Calu3 (cell line): ENCODE measurements around the gene PPIE. TPM values are rescaled to one million over a fixed set of nuclear protein-coding genes. Genes with fewer than 3 reads are reported as not detected.

Source experiments
- BruUV-seq: library from RNA; stranded (reverse); fragments of 400-500 nt; replicated peaks from 2 replicates; lab custom pipeline; 2021; lab: Mats Ljungman, UMichigan
- CTCF ChIA-PET: fragments of 300-600 bp; sonication (Branson Sonifier 250); formaldehyde crosslinking; loops from one replicate; lab custom pipeline; 2022; ENCODE audit warnings: antibody characterized with exemption; lab: Charles Lee
- DNase-seq: peaks from one replicate; pipeline ENCODE4 v3.0.0; 2022
- H3K27ac Mint-ChIP-seq: one replicate; pipeline ENCODE4 v1.8.0; 2022; ENCODE audit warnings: mixed read lengths; ENCODE audit not compliant: unreplicated experiment
- H3K27me3 Mint-ChIP-seq: one replicate; pipeline ENCODE4 v1.8.0; 2022; ENCODE audit warnings: mixed read lengths; ENCODE audit not compliant: unreplicated experiment
- H3K36me3 Mint-ChIP-seq: one replicate; pipeline ENCODE4 v1.8.0; 2022; ENCODE audit warnings: mild to moderate bottlenecking, moderate library complexity, mixed read lengths; ENCODE audit not compliant: insufficient read depth, unreplicated experiment
- H3K4me1 Mint-ChIP-seq: one replicate; pipeline ENCODE4 v1.8.0; 2022; ENCODE audit warnings: mild to moderate bottlenecking, low read depth, mixed read lengths; ENCODE audit not compliant: unreplicated experiment
- H3K4me3 Mint-ChIP-seq: one replicate; pipeline ENCODE4 v1.8.0; 2022; ENCODE audit warnings: mild to moderate bottlenecking, low read depth, moderate library complexity, mixed read lengths; ENCODE audit not compliant: unreplicated experiment
- H3K9me3 Mint-ChIP-seq: one replicate; pipeline ENCODE4 v1.8.0; 2022; ENCODE audit warnings: low read depth, mixed read lengths; ENCODE audit not compliant: unreplicated experiment
- intact Hi-C: fragments of 100-400 bp; cut with micrococcal nuclease; formaldehyde crosslinking; loops from one replicate; pipeline ENCODE4 v1.10.0; 2022; ENCODE audit not compliant: unreplicated experiment
- total RNA-seq: library from RNA; stranded (reverse); gene quantifications from 2 replicates; pipeline ENCODE4 v1.2.3, GENCODE V29; 2022
- TF ChIP-seq, protein P1 (sequence below): fragments of 200-600 bp; IDR thresholded peaks from one replicate; pipeline ENCODE4 v1.8.0; 2022; ENCODE audit warnings: antibody characterized with exemption; ENCODE audit not compliant: unreplicated experiment

Gene PPIE
- total RNA-seq, 1 experiment from 2014 or later = 38.2 TPM

DNA sequence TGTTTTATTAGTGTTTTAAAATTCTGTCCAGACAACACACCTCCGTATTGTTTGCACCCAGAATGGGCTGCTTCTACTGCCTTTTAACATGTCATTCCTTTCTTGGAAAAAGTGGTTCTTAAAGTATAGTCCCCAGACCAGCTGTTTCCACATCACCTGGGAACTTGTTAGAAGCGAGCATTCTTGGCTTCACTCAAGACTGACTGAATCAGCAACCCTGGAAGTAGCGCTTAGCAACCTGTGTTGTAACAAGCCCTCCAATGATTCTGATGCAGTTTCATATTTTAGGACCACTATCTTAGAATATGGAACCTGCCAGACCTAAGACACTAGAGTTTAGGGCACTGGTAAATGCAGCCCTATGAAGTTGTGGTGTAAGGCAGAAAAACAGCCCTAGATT is 6.0 kb upstream of the PPIE start:
- TF ChIP-seq, protein P1, sequence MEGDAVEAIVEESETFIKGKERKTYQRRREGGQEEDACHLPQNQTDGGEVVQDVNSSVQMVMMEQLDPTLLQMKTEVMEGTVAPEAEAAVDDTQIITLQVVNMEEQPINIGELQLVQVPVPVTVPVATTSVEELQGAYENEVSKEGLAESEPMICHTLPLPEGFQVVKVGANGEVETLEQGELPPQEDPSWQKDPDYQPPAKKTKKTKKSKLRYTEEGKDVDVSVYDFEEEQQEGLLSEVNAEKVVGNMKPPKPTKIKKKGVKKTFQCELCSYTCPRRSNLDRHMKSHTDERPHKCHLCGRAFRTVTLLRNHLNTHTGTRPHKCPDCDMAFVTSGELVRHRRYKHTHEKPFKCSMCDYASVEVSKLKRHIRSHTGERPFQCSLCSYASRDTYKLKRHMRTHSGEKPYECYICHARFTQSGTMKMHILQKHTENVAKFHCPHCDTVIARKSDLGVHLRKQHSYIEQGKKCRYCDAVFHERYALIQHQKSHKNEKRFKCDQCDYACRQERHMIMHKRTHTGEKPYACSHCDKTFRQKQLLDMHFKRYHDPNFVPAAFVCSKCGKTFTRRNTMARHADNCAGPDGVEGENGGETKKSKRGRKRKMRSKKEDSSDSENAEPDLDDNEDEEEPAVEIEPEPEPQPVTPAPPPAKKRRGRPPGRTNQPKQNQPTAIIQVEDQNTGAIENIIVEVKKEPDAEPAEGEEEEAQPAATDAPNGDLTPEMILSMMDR = no peak
- CTCF ChIA-PET = no interaction called here
- no peak for DNase-seq
- no peaks in the 10 kb centered on the region for H3K36me3 Mint-ChIP-seq
- H3K4me3 Mint-ChIP-seq = no peak overlapping the region
- H3K4me1 Mint-ChIP-seq = no peaks in the 10 kb centered on the region
- intact Hi-C loops = no loop called here
- H3K27me3 Mint-ChIP-seq = peaks cover 88% of the 10 kb centered on the region
- BruUV-seq = no TSS peak
- no peaks in the 10 kb centered on the region for H3K9me3 Mint-ChIP-seq
- H3K27ac Mint-ChIP-seq = no peak overlapping the region

DNA sequence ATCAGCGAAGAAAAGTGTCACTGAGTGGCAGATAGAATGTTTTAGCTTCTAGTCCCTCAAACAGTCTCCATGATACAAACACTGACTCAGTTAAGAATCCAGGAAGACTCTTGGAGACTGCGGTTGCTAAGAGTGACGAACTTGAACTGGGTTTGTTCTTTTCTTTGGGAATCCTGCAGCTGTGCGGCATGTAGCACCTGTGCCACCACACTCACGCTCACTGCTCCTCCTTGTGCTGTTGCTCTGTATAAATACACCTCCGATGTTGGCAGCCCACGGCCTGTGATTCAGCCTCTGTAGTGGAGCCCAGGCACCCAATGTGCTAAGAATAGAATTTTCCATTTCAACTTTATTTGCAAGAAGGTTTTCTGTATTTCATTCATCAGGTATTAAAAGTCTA is 5.5 kb upstream of the PPIE start:
- TF ChIP-seq, protein P1 = no peak
- BruUV-seq = no TSS peak
- CTCF ChIA-PET = no interaction called here
- DNase-seq = no peak
- H3K27ac Mint-ChIP-seq = no peak overlapping the region
- no peak overlapping the region for H3K4me3 Mint-ChIP-seq
- intact Hi-C loops = no loop called here
- H3K36me3 Mint-ChIP-seq = no peaks in the 10 kb centered on the region
- H3K27me3 Mint-ChIP-seq = peaks cover 83% of the 10 kb centered on the region
- no peaks in the 10 kb centered on the region for H3K9me3 Mint-ChIP-seq
- H3K4me1 Mint-ChIP-seq = no peaks in the 10 kb centered on the region

DNA sequence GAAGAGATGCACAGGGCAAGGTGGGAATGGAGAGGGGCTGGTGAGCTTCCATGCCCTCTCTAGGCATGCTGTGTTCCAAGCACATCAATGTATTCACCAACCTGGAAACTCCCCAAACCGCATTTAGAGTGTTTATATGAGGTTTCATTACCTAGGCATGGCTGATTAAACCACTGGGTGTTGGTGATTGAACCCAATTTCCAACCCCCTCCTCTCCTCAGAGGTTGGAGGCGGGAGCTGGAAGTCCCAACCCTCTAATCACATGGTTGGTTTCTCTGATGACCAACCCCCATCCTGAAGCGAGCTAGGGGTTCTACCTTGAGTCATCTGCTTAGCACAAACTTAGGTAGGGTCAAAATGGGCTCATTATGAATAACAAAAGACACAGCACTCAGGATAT is 3.0 kb upstream of the PPIE start:
- DNase-seq = no peak
- Mint-ChIP-seq H3K27me3 (peaks cover 57% of the 10 kb centered on the region), H3K36me3 (peaks cover 18% of the 10 kb centered on the region), H3K27ac (no peak overlapping the region), H3K4me1 (peaks cover 12% of the 10 kb centered on the region), H3K4me3 (no peak overlapping the region), H3K9me3 (no peaks in the 10 kb centered on the region)
- BruUV-seq = no TSS peak
- CTCF ChIA-PET = no interaction called here
- intact Hi-C loops = no loop called here
- TF ChIP-seq, protein P1 = no peak

DNA sequence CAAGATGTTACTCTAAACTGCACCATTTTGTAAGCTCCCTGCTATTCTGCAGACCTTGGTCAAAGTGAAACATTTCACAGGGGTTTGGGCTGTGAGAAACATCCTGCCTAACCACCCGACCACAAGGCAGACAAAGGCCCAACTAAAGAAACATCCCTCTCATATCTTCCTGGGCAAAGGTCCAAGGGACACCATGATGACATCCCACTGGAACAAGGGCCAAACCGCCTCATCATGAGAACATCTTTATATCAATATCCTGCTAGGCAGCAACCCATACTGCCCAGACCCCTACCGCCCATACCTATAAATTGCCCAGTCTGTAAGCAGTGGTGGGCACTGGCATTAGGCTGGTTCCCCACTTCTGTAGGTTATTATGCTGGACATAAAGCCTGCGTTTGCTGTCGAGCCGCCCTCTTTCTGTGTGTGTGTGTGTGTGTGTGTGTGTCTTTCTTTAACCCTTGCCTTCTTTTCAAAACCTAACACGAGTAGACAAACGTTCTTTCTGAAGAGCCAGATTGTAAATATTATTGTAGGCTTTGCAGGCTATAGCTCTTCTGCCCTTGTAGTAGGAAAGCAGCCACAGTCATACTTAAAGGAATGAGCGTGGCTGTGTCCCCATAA is 1.0 kb upstream of the PPIE start:
- Mint-ChIP-seq H3K27me3 (peaks cover 50% of the 10 kb centered on the region), H3K4me1 (peaks cover 12% of the 10 kb centered on the region), H3K27ac (no peak overlapping the region), H3K36me3 (peaks cover 31% of the 10 kb centered on the region), H3K4me3 (no peak overlapping the region), H3K9me3 (no peaks in the 10 kb centered on the region)
- intact Hi-C loops = no loop called here
- BruUV-seq = no TSS peak
- DNase-seq = no peak
- TF ChIP-seq, protein P1 = no peak
- CTCF ChIA-PET = no interaction called here
